K562 (cell line): ENCODE results near the gene CH25H. TPM values are rescaled to one million over a fixed set of nuclear protein-coding genes. Genes with fewer than 3 reads are reported as not detected.

Source experiments
- ATAC-seq: fragments of 200-7000 bp; cut with Tn5 transposase; 3 replicates; pipeline ENCODE4 v1.9.1; 2020; ENCODE audit warnings: moderate library complexity
- BruUV-seq: library from RNA; stranded (reverse); fragments of 400-500 nt; replicated peaks from 2 replicates; lab custom pipeline; 2021; lab: Mats Ljungman, UMichigan
- CTCF ChIA-PET: fragments of 300-600 bp; formaldehyde crosslinking; extraction: SDS; loops from one replicate; lab custom pipeline; 2021; ENCODE audit warnings: low intra/inter-chr PET ratio; lab: Yijun Ruan, JAX
- POLR2A ChIA-PET: fragments of 300-600, 350-650 bp; sonication (Branson Sonifier 250); formaldehyde crosslinking; extraction: SDS; loops from one replicate; lab custom pipeline; 2021; ENCODE audit warnings: antibody characterized with exemption, inconsistent platforms; lab: Yijun Ruan, JAX
- DNase-seq, 4 experiments: peaks; one replicate each; pipeline versions ENCODE4 v3.0.0 to v3.0.0-alpha.2; 2011 to 2018; ENCODE audit warnings: low spot score in 3 of 4, mixed read lengths in 3 of 4; ENCODE audit errors: extremely low read depth in 1 of 4
- FAIRE-seq: peaks from 2 replicates; lab custom pipeline; 2011; peaks lifted over from hg19 to GRCh38; lab: Jason Lieb, UNC
- H2AFZ ChIP-seq: 2 replicates; pipeline ENCODE4 v1.6.0; 2011; ENCODE audit warnings: low read depth, low read length, control low read depth, inconsistent platforms
- H3K27ac ChIP-seq: fragments of 200-600 bp; 3 replicates; pipeline ENCODE4 v1.8.0; 2011; ENCODE audit warnings: low read depth, mild to moderate bottlenecking, control low read depth, inconsistent platforms, low read length, moderate library complexity, mixed read lengths; ENCODE audit errors: extremely low read depth
- H3K27me3 ChIP-seq, 2 experiments: fragments of 300-600 bp in 1 of 2; 2 replicates in 1 of 2; 3 replicates in 1 of 2; pipeline versions ENCODE4 v1.6.0 to v1.8.0; 2011; ENCODE audit warnings: inconsistent platforms in 2 of 2, low read length in 2 of 2, mild to moderate bottlenecking in 1 of 2, mixed read lengths in 1 of 2, moderate library complexity in 1 of 2; ENCODE audit not compliant: control insufficient read depth in 2 of 2, insufficient read depth in 2 of 2
- H3K36me3 ChIP-seq: fragments of 300-600 bp; 3 replicates; pipeline ENCODE4 v1.8.0; 2011; ENCODE audit warnings: mild to moderate bottlenecking, low read length, inconsistent platforms; ENCODE audit not compliant: control insufficient read depth, insufficient read depth
- H3K4me1 ChIP-seq, 2 experiments: fragments of 200-600 bp in 1 of 2; replicated peaks in 1 of 2; 2 replicates in 1 of 2; 3 replicates in 1 of 2; pipeline versions ENCODE4 v1.5.1 to v1.8.0; 2011; ENCODE audit warnings: inconsistent platforms in 2 of 2, low read length in 2 of 2, mild to moderate bottlenecking in 1 of 2, mixed read lengths in 1 of 2, moderate library complexity in 1 of 2; ENCODE audit not compliant: control insufficient read depth in 2 of 2, insufficient read depth in 2 of 2
- H3K4me2 ChIP-seq: 2 replicates; pipeline ENCODE4 v1.6.1; 2011; ENCODE audit warnings: low read length, control low read depth, inconsistent platforms, mixed read lengths; ENCODE audit not compliant: insufficient read depth
- H3K4me3 ChIP-seq: fragments of 200-600 bp; sonication (generic), shearing (Covaris generic); 2 replicates; pipeline ENCODE4 v1.5.1; 2016; ENCODE audit warnings: control low read depth, inconsistent platforms
- H3K79me2 ChIP-seq: fragments of 200-600 bp; 3 replicates; pipeline ENCODE4 v1.8.0; 2011; ENCODE audit warnings: low read length, inconsistent platforms; ENCODE audit not compliant: control insufficient read depth, insufficient read depth
- H3K9ac ChIP-seq, 2 experiments: 2 replicates each; pipeline versions ENCODE4 v1.6.0 to v1.6.1; 2011; ENCODE audit warnings: low read depth in 2 of 2, low read length in 2 of 2, control low read depth in 1 of 2, inconsistent platforms in 1 of 2, mild to moderate bottlenecking in 1 of 2, mixed read lengths in 1 of 2; ENCODE audit not compliant: insufficient read depth in 1 of 2
- H3K9me1 ChIP-seq: one replicate; pipeline ENCODE4 v1.6.0; 2011; ENCODE audit warnings: inconsistent platforms, mild to moderate bottlenecking, low read length, moderate library complexity; ENCODE audit not compliant: control insufficient read depth, insufficient read depth
- H3K9me3 ChIP-seq: replicated peaks from 2 replicates; pipeline ENCODE4 v1.5.1; 2011; ENCODE audit warnings: low read depth, low read length, inconsistent platforms; ENCODE audit not compliant: control insufficient read depth, insufficient read depth
- H4K20me1 ChIP-seq: replicated peaks from 2 replicates; pipeline ENCODE4 v1.6.1; 2011; ENCODE audit warnings: low read length, inconsistent platforms, mixed read lengths; ENCODE audit not compliant: control insufficient read depth, insufficient read depth
- BDP1 ChIP-seq: IDR thresholded peaks from 3 replicates; pipeline ENCODE4 v1.6.1; 2011; ENCODE audit not compliant: insufficient read length, insufficient read depth
- BRF2 ChIP-seq: IDR thresholded peaks from 3 replicates; pipeline ENCODE4 v1.6.1; 2011; ENCODE audit warnings: borderline replicate concordance, mild to moderate bottlenecking; ENCODE audit not compliant: insufficient read length, insufficient read depth
- CLOCK ChIP-seq: fragments of 250-450 bp; sonication (Bioruptor Pico); IDR thresholded peaks from 2 replicates; pipeline ENCODE4 v1.4.0; 2020; ENCODE audit warnings: mild to moderate bottlenecking, moderate library complexity, borderline replicate concordance
- RBM14 ChIP-seq: fragments of 200-400 bp; formaldehyde crosslinking; IDR thresholded peaks from 2 replicates; pipeline ENCODE4 v1.6.1; 2018; ENCODE audit warnings: low read depth, mild to moderate bottlenecking, low read length, moderate library complexity, borderline replicate concordance; ENCODE audit not compliant: insufficient read depth
- TARDBP ChIP-seq: fragments of 450-650 bp; IDR thresholded peaks from 2 replicates; pipeline ENCODE4 v1.6.1; 2016
- U2AF1 ChIP-seq: fragments of 200-400 bp; formaldehyde crosslinking; optimal IDR thresholded peaks from 2 replicates; pipeline ENCODE3; 2017; ENCODE audit warnings: mild to moderate bottlenecking, low read depth, low read length, moderate library complexity
- ZFPM2 ChIP-seq: fragments of 250-450 bp; sonication (Bioruptor Pico); IDR thresholded peaks from 2 replicates; pipeline ENCODE4 v1.5.1; 2022; ENCODE audit warnings: mild to moderate bottlenecking
- ZNF165 ChIP-seq: fragments of 250-450 bp; sonication (Bioruptor Pico); IDR thresholded peaks from 2 replicates; pipeline ENCODE4 v1.4.0; 2020; ENCODE audit warnings: borderline replicate concordance
- WGBS: fragments of 100-300 bp; shearing (Covaris generic); methylation state at CpG from one replicate; pipeline ENCODE4 v1.1.6; 2016; ENCODE audit warnings: low coverage, mixed read lengths; ENCODE audit not compliant: insufficient coverage; ENCODE audit errors: missing lambda C conversion rate; 5-methylcytosine and 5-hydroxymethylcytosine counted together
- in situ Hi-C: fragments of 300-500 bp; cut with MboI; formaldehyde crosslinking; loops from 4 replicates; pipeline ENCODE4 v1.15.0; 2018; ENCODE audit warnings: inconsistent platforms, mixed read lengths
- intact Hi-C: fragments of 100-400 bp; cut with micrococcal nuclease; formaldehyde crosslinking; loops from 2 replicates; pipeline ENCODE4 v1.14.2; 2022
- polyA plus RNA-seq, 8 experiments: library from polyadenylated mRNA; depleted of rRNA in 4 of 8; stranded (reverse) in 5 of 8; unstranded in 3 of 8; fragments of >200 nt; fragmentation: Nextera tagmentation in 2 of 8; fragmentation: Illumina TruSeq in 1 of 8; extraction: Ambion mirVana in 2 of 8; extraction: Trizol in 1 of 8; gene quantifications; 2 replicates each; pipeline versions ENCODE4 v1.2.1 to v1.2.3, GENCODE V29; 2011 to 2014; ENCODE audit warnings: inconsistent platforms in 1 of 8, missing spikeins in 1 of 8
- total RNA-seq, 7 experiments: library from RNA; depleted of rRNA in 6 of 7; stranded (reverse); fragments of >200 nt in 6 of 7; fragmentation: Illumina TruSeq in 2 of 7; extraction: Trizol in 2 of 7; gene quantifications; 2 replicates each; pipeline versions ENCODE4 v1.2.1 to v1.2.3, GENCODE V29; 2011 to 2021; ENCODE audit warnings: low replicate concordance in 1 of 7
- TF ChIP-seq, protein P1 (sequence below): fragments of 250-450 bp; sonication (Bioruptor Pico); IDR thresholded peaks from 2 replicates; pipeline ENCODE4 v1.8.0; 2021; ENCODE audit warnings: mild to moderate bottlenecking, moderate library complexity

The CH25H gene
- total and polyA plus RNA-seq, 9 of the 15 experiments (the other 6 are each of a cell fraction or from before 2014, with no cell fraction given), result not detected

- no peaks in the 10 kb centered on the region for H3K9me1 ChIP-seq
- H4K20me1 ChIP-seq, result no peaks in the 10 kb centered on the region
- H3K9ac ChIP-seq, result no peak overlapping the region
- POLR2A ChIA-PET, result no interaction called here
- H3K4me3 ChIP-seq, result no peak overlapping the region
- no peaks in the 10 kb centered on the region for H3K36me3 ChIP-seq
- BruUV-seq, result no TSS peak
- no peak overlapping the region for H3K4me2 ChIP-seq
- ATAC-seq (no peak), FAIRE-seq (no peak), DNase-seq (no peak)
- no peaks in the 10 kb centered on the region; a peak in 2 of 5 replicates for H3K27me3 ChIP-seq
- H3K79me2 ChIP-seq, result no peaks in the 10 kb centered on the region
- in situ Hi-C loops (loop anchor here (10.0 kb wide), 1 partner anchor 190 kb away; no protein-coding TSS in a partner anchor), intact Hi-C loops (no loop called here)
- TF ChIP-seq RBM14 (no peak), CLOCK (no peak), BDP1 (no peak), TARDBP (no peak), BRF2 (no peak), ZNF165 (CRISPR knock-in tag) (no peak), ZFPM2 (CRISPR knock-in tag) (no peak), U2AF1 (no peak)
- TF ChIP-seq, protein P1, sequence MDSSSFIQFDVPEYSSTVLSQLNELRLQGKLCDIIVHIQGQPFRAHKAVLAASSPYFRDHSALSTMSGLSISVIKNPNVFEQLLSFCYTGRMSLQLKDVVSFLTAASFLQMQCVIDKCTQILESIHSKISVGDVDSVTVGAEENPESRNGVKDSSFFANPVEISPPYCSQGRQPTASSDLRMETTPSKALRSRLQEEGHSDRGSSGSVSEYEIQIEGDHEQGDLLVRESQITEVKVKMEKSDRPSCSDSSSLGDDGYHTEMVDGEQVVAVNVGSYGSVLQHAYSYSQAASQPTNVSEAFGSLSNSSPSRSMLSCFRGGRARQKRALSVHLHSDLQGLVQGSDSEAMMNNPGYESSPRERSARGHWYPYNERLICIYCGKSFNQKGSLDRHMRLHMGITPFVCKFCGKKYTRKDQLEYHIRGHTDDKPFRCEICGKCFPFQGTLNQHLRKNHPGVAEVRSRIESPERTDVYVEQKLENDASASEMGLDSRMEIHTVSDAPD, result no peak
- no peak overlapping the region for H2AFZ ChIP-seq
- CTCF ChIA-PET, result interaction anchor here (2.0 to 3.4 kb wide), 2 partner anchors 184 to 280 kb away, joined by 17 to 42 read pairs; no protein-coding TSS in a partner anchor
- no peak overlapping the region for H3K27ac ChIP-seq
- H3K9me3 ChIP-seq, result no peaks in the 10 kb centered on the region
- 1% methylated on average over 8 of the region's 8 CpGs for WGBS
- no peaks in the 10 kb centered on the region for H3K4me1 ChIP-seq
Observed at GRCh38 chr10:89214566-89215165, 7.5 kb upstream of the CH25H start.
